A549 (cell line): ENCODE measurements around the gene SLC35F3. TPM values are rescaled to one million over a fixed set of nuclear protein-coding genes. Genes with fewer than 3 reads are reported as not detected.

ENCODE experiments used
- ATAC-seq, 2 experiments: fragments of 200-7000 bp in 1 of 2; fragments of >200 bp in 1 of 2; cut with Nextera tagmentation in 1 of 2; cut with Tn5 transposase in 1 of 2; 3 replicates each; pipeline versions ENCODE4 v1.8.0 to v1.9.1; 2018 to 2020; ENCODE audit warnings: mild to moderate bottlenecking in 1 of 2, moderate library complexity in 1 of 2
- CTCF ChIA-PET: fragments of 300-600 bp; sonication (Branson Sonifier 250); formaldehyde crosslinking; extraction: SDS; loops from one replicate; lab custom pipeline; 2021; ENCODE audit warnings: antibody characterized with exemption, inconsistent platforms; lab: Yijun Ruan, JAX
- POLR2A ChIA-PET: fragments of 350-600 bp; formaldehyde crosslinking; extraction: SDS; loops from one replicate; lab custom pipeline; 2021; ENCODE audit warnings: antibody characterized with exemption, inconsistent platforms; lab: Yijun Ruan, JAX
- DNase-seq, 2 experiments: peaks; one replicate each; pipeline versions ENCODE4 v3.0.0 to v3.0.0-alpha.2; 2011 to 2016; ENCODE audit warnings: low read depth in 1 of 2, low spot score in 1 of 2
- FAIRE-seq: peaks from 2 replicates; lab custom pipeline; 2011; peaks lifted over from hg19 to GRCh38; lab: Jason Lieb, UNC
- H3K27ac ChIP-seq, 2 experiments: fragments of >200 bp; sonication (Bioruptor Twin); formaldehyde crosslinking; 3 replicates each; pipeline ENCODE4 v1.5.1; 2016 to 2017
- H3K4me1 ChIP-seq: fragments of >200 bp; sonication (Bioruptor Twin); formaldehyde crosslinking; 3 replicates; pipeline ENCODE4 v1.6.1; 2016
- H3K4me2 ChIP-seq: fragments of >200 bp; sonication (Bioruptor Twin); formaldehyde crosslinking; 3 replicates; pipeline ENCODE4 v1.6.1; 2016
- H3K4me3 ChIP-seq: fragments of >200 bp; sonication (Bioruptor Twin); formaldehyde crosslinking; 3 replicates; pipeline ENCODE4 v1.5.1; 2016
- H3K9me3 ChIP-seq: fragments of >200 bp; sonication (Bioruptor Twin); formaldehyde crosslinking; 3 replicates; pipeline ENCODE4 v1.6.1; 2016
- BHLHE40 ChIP-seq: IDR thresholded peaks from 2 replicates; pipeline ENCODE4 v1.6.1; 2012; ENCODE audit warnings: low read depth, low read length, inconsistent platforms
- CBX8 ChIP-seq: fragments of 200-600 bp; sonication (generic); IDR thresholded peaks from 2 replicates; pipeline ENCODE4 v1.6.1; 2016
- CEBPB ChIP-seq, 2 experiments: fragments of >200 bp in 1 of 2; sonication (Bioruptor Twin) in 1 of 2; formaldehyde crosslinking in 1 of 2; IDR thresholded peaks; 2 replicates each; pipeline ENCODE4 v1.6.1; 2012 to 2016
- EHF ChIP-seq: fragments of 250-450 bp; sonication (Bioruptor Pico); IDR thresholded peaks from 2 replicates; pipeline ENCODE4 v1.5.0; 2020; ENCODE audit warnings: mild to moderate bottlenecking
- EP300 ChIP-seq, 2 experiments: fragments of >200 bp; sonication (Bioruptor Twin); formaldehyde crosslinking; IDR thresholded peaks; 2 replicates in 1 of 2; 3 replicates in 1 of 2; pipeline ENCODE4 v1.6.1; 2016 to 2017
- FOSB ChIP-seq: fragments of 250-450 bp; sonication (Bioruptor Pico); IDR thresholded peaks from 2 replicates; pipeline ENCODE4 v1.5.0; 2020; ENCODE audit warnings: mild to moderate bottlenecking, moderate library complexity
- FOSL2 ChIP-seq, 2 experiments: fragments of 450-650 bp in 1 of 2; fragments of >200 bp in 1 of 2; sonication (Bioruptor Twin) in 1 of 2; formaldehyde crosslinking; IDR thresholded peaks; 2 replicates each; pipeline versions ENCODE4 v1.5.0 to v1.6.1; 2016 to 2020; ENCODE audit warnings: mild to moderate bottlenecking in 1 of 2, moderate library complexity in 1 of 2
- GATA3 ChIP-seq: IDR thresholded peaks from 2 replicates; pipeline ENCODE4 v1.6.1; 2012; ENCODE audit warnings: borderline replicate concordance
- HEYL ChIP-seq: fragments of 250-450 bp; sonication (Bioruptor Pico); IDR thresholded peaks from 2 replicates; pipeline ENCODE4 v1.8.0; 2021; ENCODE audit warnings: mild to moderate bottlenecking, moderate library complexity
- HOXA7 ChIP-seq: fragments of 250-450 bp; sonication (Bioruptor Pico); IDR thresholded peaks from 2 replicates; pipeline ENCODE4 v1.5.0; 2020; ENCODE audit warnings: mild to moderate bottlenecking, moderate library complexity
- HOXB5 ChIP-seq: fragments of 250-450 bp; sonication (Bioruptor Pico); IDR thresholded peaks from 2 replicates; pipeline ENCODE4 v1.5.0; 2020; ENCODE audit warnings: mild to moderate bottlenecking, moderate library complexity
- JUN ChIP-seq, 2 experiments: fragments of >200 bp; sonication (Bioruptor Twin); formaldehyde crosslinking; IDR thresholded peaks; 2 replicates in 1 of 2; 3 replicates in 1 of 2; pipeline ENCODE4 v1.6.1; 2016 to 2017
- JUNB ChIP-seq: fragments of >200 bp; sonication (Bioruptor Twin); formaldehyde crosslinking; IDR thresholded peaks from 2 replicates; pipeline ENCODE4 v1.6.1; 2016
- KDM1A ChIP-seq: fragments of 200-600 bp; sonication (generic); IDR thresholded peaks from 2 replicates; pipeline ENCODE4 v1.6.1; 2016; ENCODE audit warnings: low read depth, mild to moderate bottlenecking
- MAFK ChIP-seq: fragments of 450-650 bp; IDR thresholded peaks from 2 replicates; pipeline ENCODE4 v1.6.1; 2014; ENCODE audit not compliant: partially characterized antibody
- MAZ ChIP-seq: fragments of 150-350 bp; IDR thresholded peaks from 2 replicates; pipeline ENCODE4 v1.6.1; 2014; ENCODE audit warnings: antibody characterized with exemption, low read depth, low read length, borderline replicate concordance
- NFE2L2 ChIP-seq: fragments of 150-350 bp; conservative IDR thresholded peaks from 2 replicates; pipeline ENCODE4 v1.6.1; 2014; ENCODE audit warnings: low read length
- NR3C1 ChIP-seq: fragments of >200 bp; sonication (Bioruptor Twin); formaldehyde crosslinking; IDR thresholded peaks from 3 replicates; pipeline ENCODE4 v1.6.1; 2017
- PHF8 ChIP-seq: fragments of 200-600 bp; sonication (generic); IDR thresholded peaks from 2 replicates; pipeline ENCODE4 v1.6.1; 2016; ENCODE audit warnings: low read depth, mild to moderate bottlenecking, antibody characterized with exemption, moderate library complexity, borderline replicate concordance
- POLR2A ChIP-seq: IDR thresholded peaks from 2 replicates; pipeline ENCODE4 v1.6.1; 2012; ENCODE audit warnings: mild to moderate bottlenecking, low read length
- RCOR1 ChIP-seq: fragments of 150-350 bp; IDR thresholded peaks from 2 replicates; pipeline ENCODE4 v1.6.1; 2014; ENCODE audit warnings: antibody characterized with exemption, low read length, low read depth
- RFX5 ChIP-seq: fragments of 450-650 bp; IDR thresholded peaks from 2 replicates; pipeline ENCODE4 v1.7.1; 2014; ENCODE audit warnings: antibody characterized with exemption, mild to moderate bottlenecking, moderate library complexity
- RNF2 ChIP-seq: fragments of 200-600 bp; sonication (generic); IDR thresholded peaks from 2 replicates; pipeline ENCODE4 v1.6.1; 2016; ENCODE audit warnings: low read depth, mild to moderate bottlenecking, antibody characterized with exemption, moderate library complexity, borderline replicate concordance
- SMC3 ChIP-seq: fragments of >200 bp; sonication (Bioruptor Twin); formaldehyde crosslinking; IDR thresholded peaks from 3 replicates; pipeline ENCODE4 v1.6.1; 2018; ENCODE audit warnings: inconsistent platforms
- TFCP2L1 ChIP-seq: fragments of 250-450 bp; sonication (Bioruptor Pico); IDR thresholded peaks from 2 replicates; pipeline ENCODE4 v1.5.0; 2021; ENCODE audit warnings: mild to moderate bottlenecking
- TP53 ChIP-seq: fragments of 250-450 bp; sonication (Bioruptor Pico); IDR thresholded peaks from 2 replicates; pipeline ENCODE4 v1.5.0; 2021; ENCODE audit warnings: mild to moderate bottlenecking, moderate library complexity
- ZFP36 ChIP-seq: fragments of 450-650 bp; IDR thresholded peaks from 2 replicates; pipeline ENCODE4 v1.6.1; 2014; ENCODE audit warnings: borderline replicate concordance; ENCODE audit not compliant: partially characterized antibody
- WGBS: methylation state at CpG from one replicate; pipeline ENCODE4 v1.1.6; 2017; ENCODE audit errors: missing lambda C conversion rate; 5-methylcytosine and 5-hydroxymethylcytosine counted together
- polyA plus RNA-seq, 4 experiments: library from polyadenylated mRNA; depleted of rRNA in 3 of 4; stranded (reverse); fragments of >200 nt; fragmentation: RNase III in 1 of 4; extraction: RNeasy Plus Mini Kit Qiagen cat#74134 plus additional on column Dnase treatment in 1 of 4; gene quantifications; 2 replicates in 3 of 4; 3 replicates in 1 of 4; pipeline ENCODE4 v1.2.3, GENCODE V29; 2011 to 2017
- TF ChIP-seq, protein P1 (sequence below): IDR thresholded peaks from 2 replicates; pipeline ENCODE4 v1.6.1; 2012; ENCODE audit warnings: low read depth, borderline replicate concordance
- TF ChIP-seq, protein P2 (sequence below): fragments of 150-350 bp; IDR thresholded peaks from 2 replicates; pipeline ENCODE4 v1.6.1; 2014; ENCODE audit warnings: low read depth, mild to moderate bottlenecking, low read length
- TF ChIP-seq, protein P3 (sequence below): fragments of 200-600 bp; sonication (generic); IDR thresholded peaks from 2 replicates; pipeline ENCODE4 v1.6.1; 2016; ENCODE audit warnings: antibody characterized with exemption, mild to moderate bottlenecking, moderate library complexity
- TF ChIP-seq, protein P4 (sequence below): fragments of 250-450 bp; sonication (Bioruptor Pico); IDR thresholded peaks from 2 replicates; pipeline ENCODE4 v1.5.0; 2020; ENCODE audit warnings: low read depth, mild to moderate bottlenecking, moderate library complexity
- TF ChIP-seq, protein P5 (sequence below): IDR thresholded peaks from 2 replicates; pipeline ENCODE4 v1.6.1; 2012
- TF ChIP-seq, protein P6 (sequence below): fragments of 450-650 bp; IDR thresholded peaks from 2 replicates; pipeline ENCODE4 v1.6.1; 2014; ENCODE audit warnings: antibody characterized with exemption
- TF ChIP-seq, protein P7 (sequence below): fragments of >200 bp; sonication (Bioruptor Twin); formaldehyde crosslinking; IDR thresholded peaks from 3 replicates; pipeline ENCODE4 v1.6.1; 2016

Gene SLC35F3
- polyA plus RNA-seq, 2 of the 4 experiments (the other 2 are of a cell fraction), result 5.5 to 7.8 TPM

DNA sequence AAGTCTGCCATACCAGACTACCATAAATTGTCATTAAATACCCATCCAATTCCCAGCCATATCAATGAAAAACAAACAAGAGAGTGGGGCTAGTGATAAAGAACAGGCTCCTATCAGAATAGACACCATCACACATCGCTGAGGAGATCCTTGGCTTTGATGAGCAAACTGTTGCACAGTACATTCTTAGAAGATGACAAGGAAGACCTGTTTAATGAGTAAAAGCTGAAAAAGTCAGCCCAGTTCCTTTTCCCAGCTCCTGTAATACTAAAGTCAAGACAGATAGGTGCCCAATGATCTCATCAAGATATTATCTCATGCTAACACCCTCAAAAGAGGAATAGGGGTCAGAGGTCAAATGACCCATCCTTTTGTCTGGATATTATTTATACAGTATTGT, 304.3 kb downstream of the SLC35F3 start:
- TF ChIP-seq, protein P1, sequence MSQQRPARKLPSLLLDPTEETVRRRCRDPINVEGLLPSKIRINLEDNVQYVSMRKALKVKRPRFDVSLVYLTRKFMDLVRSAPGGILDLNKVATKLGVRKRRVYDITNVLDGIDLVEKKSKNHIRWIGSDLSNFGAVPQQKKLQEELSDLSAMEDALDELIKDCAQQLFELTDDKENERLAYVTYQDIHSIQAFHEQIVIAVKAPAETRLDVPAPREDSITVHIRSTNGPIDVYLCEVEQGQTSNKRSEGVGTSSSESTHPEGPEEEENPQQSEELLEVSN, result no peak
- no peak for TF ChIP-seq MAZ
- TF ChIP-seq HOXA7, result no peak
- TF ChIP-seq ZFP36, result no peak
- TF ChIP-seq, protein P2, sequence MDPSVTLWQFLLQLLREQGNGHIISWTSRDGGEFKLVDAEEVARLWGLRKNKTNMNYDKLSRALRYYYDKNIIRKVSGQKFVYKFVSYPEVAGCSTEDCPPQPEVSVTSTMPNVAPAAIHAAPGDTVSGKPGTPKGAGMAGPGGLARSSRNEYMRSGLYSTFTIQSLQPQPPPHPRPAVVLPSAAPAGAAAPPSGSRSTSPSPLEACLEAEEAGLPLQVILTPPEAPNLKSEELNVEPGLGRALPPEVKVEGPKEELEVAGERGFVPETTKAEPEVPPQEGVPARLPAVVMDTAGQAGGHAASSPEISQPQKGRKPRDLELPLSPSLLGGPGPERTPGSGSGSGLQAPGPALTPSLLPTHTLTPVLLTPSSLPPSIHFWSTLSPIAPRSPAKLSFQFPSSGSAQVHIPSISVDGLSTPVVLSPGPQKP, result no peak
- no peak for TF ChIP-seq NR3C1
- no peak for TF ChIP-seq NFE2L2
- TF ChIP-seq FOSL2 (IDR thresholded peaks at IDR 0.05), result peak; percentile 64
- TF ChIP-seq FOSL2 (CRISPR knock-in tag; IDR thresholded peaks at IDR 0.05), result peak; percentile 57
- TF ChIP-seq, protein P3, sequence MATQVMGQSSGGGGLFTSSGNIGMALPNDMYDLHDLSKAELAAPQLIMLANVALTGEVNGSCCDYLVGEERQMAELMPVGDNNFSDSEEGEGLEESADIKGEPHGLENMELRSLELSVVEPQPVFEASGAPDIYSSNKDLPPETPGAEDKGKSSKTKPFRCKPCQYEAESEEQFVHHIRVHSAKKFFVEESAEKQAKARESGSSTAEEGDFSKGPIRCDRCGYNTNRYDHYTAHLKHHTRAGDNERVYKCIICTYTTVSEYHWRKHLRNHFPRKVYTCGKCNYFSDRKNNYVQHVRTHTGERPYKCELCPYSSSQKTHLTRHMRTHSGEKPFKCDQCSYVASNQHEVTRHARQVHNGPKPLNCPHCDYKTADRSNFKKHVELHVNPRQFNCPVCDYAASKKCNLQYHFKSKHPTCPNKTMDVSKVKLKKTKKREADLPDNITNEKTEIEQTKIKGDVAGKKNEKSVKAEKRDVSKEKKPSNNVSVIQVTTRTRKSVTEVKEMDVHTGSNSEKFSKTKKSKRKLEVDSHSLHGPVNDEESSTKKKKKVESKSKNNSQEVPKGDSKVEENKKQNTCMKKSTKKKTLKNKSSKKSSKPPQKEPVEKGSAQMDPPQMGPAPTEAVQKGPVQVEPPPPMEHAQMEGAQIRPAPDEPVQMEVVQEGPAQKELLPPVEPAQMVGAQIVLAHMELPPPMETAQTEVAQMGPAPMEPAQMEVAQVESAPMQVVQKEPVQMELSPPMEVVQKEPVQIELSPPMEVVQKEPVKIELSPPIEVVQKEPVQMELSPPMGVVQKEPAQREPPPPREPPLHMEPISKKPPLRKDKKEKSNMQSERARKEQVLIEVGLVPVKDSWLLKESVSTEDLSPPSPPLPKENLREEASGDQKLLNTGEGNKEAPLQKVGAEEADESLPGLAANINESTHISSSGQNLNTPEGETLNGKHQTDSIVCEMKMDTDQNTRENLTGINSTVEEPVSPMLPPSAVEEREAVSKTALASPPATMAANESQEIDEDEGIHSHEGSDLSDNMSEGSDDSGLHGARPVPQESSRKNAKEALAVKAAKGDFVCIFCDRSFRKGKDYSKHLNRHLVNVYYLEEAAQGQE, result no peak
- TF ChIP-seq FOSB, result no peak
- TF ChIP-seq JUN (IDR thresholded peaks at IDR 0.05), result peak; percentile 47 to 50; a peak in 1 of 5 replicates
- peak; percentile 62; the same call in 1 of the 2 replicates for TF ChIP-seq RFX5
- TF ChIP-seq CEBPB (IDR thresholded peaks at IDR 0.05), result peak in 1 of 2 experiments; percentile 63; a peak in 2 of 4 replicates
- TF ChIP-seq, protein P4, sequence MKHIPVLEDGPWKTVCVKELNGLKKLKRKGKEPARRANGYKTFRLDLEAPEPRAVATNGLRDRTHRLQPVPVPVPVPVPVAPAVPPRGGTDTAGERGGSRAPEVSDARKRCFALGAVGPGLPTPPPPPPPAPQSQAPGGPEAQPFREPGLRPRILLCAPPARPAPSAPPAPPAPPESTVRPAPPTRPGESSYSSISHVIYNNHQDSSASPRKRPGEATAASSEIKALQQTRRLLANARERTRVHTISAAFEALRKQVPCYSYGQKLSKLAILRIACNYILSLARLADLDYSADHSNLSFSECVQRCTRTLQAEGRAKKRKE (CRISPR knock-in tag), result no peak
- TF ChIP-seq TP53, result no peak
- peak; percentile 78 for TF ChIP-seq JUNB
- peak in 1 of 2 experiments; percentile 69; a peak in 3 of 5 replicates for TF ChIP-seq EP300 (IDR thresholded peaks at IDR 0.05)
- TF ChIP-seq HOXB5 (CRISPR knock-in tag), result no peak
- peak; percentile 74; the same call in 1 of the 2 replicates for TF ChIP-seq GATA3
- no peak for TF ChIP-seq CBX8
- TF ChIP-seq POLR2A, result no peak
- no peak for TF ChIP-seq SMC3
- no peak for TF ChIP-seq RCOR1
- TF ChIP-seq, protein P5, sequence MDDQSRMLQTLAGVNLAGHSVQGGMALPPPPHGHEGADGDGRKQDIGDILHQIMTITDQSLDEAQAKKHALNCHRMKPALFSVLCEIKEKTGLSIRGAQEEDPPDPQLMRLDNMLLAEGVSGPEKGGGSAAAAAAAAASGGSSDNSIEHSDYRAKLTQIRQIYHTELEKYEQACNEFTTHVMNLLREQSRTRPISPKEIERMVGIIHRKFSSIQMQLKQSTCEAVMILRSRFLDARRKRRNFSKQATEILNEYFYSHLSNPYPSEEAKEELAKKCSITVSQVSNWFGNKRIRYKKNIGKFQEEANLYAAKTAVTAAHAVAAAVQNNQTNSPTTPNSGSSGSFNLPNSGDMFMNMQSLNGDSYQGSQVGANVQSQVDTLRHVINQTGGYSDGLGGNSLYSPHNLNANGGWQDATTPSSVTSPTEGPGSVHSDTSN, result no peak
- TF ChIP-seq TFCP2L1 (CRISPR knock-in tag), result no peak
- no peak for TF ChIP-seq HEYL (CRISPR knock-in tag)
- no peak for TF ChIP-seq RNF2
- no peak for TF ChIP-seq BHLHE40
- TF ChIP-seq PHF8, result no peak
- TF ChIP-seq KDM1A, result no peak
- no peak for TF ChIP-seq MAFK
- no peak for TF ChIP-seq EHF
- TF ChIP-seq, protein P6, sequence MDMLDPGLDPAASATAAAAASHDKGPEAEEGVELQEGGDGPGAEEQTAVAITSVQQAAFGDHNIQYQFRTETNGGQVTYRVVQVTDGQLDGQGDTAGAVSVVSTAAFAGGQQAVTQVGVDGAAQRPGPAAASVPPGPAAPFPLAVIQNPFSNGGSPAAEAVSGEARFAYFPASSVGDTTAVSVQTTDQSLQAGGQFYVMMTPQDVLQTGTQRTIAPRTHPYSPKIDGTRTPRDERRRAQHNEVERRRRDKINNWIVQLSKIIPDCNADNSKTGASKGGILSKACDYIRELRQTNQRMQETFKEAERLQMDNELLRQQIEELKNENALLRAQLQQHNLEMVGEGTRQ, result no peak
- TF ChIP-seq, protein P7, sequence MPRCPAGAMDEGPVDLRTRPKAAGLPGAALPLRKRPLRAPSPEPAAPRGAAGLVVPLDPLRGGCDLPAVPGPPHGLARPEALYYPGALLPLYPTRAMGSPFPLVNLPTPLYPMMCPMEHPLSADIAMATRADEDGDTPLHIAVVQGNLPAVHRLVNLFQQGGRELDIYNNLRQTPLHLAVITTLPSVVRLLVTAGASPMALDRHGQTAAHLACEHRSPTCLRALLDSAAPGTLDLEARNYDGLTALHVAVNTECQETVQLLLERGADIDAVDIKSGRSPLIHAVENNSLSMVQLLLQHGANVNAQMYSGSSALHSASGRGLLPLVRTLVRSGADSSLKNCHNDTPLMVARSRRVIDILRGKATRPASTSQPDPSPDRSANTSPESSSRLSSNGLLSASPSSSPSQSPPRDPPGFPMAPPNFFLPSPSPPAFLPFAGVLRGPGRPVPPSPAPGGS, result no peak
- peak overlapping the region; percentile 17; the same call in 1 of the 3 replicates for H3K4me2 ChIP-seq
- no peak for FAIRE-seq
- peaks cover 29% of the 10 kb centered on the region for H3K4me1 ChIP-seq
- H3K4me3 ChIP-seq, result no peak overlapping the region
- H3K9me3 ChIP-seq, result peaks cover 23% of the 10 kb centered on the region
- ChIA-PET CTCF (interaction anchor here (0.8 to 2.6 kb wide), 4 partner anchors 95 to 769 kb away, joined by 3 to 15 read pairs (median 4); no protein-coding TSS in a partner anchor), POLR2A (interaction anchor here (0.9 kb wide), 1 partner anchor 717 kb away, joined by 6 read pairs; no protein-coding TSS in a partner anchor)
- peak overlapping the region; percentile 58 to 79; a peak in 5 of 6 replicates for H3K27ac ChIP-seq
- DNase-seq, result peak in 1 of 2 experiments; percentile 71
- WGBS, result 8% methylated on average over 1 of the region's 1 CpG
- ATAC-seq, result peak; percentile 69 to 82
